Activated CD4-positive, alpha-beta T cell treated with anti-CD3 and anti-CD28 coated beads for 24 hours (primary cell): ENCODE data around the gene HACL1.

Experiments
- DNase-seq, 2 donors: peaks; one replicate each; pipeline ENCODE4 v3.0.0-alpha.2; 2020; ENCODE audit warnings: low read depth in 2 of 2

Gene HACL1

GRCh38 chr3:15601399-15602145 is at the start of gene HACL1, which contains the start of gene BTD:
TSS of gene HACL1 (minus strand) at chr3:15601569. CDS start at chr3:15601463, 106 bp downstream.
TSS of gene BTD (plus strand) at chr3:15601745. CDS start at chr3:15635440, 33,695 bp downstream.
- peak; percentile 96 to 99 for DNase-seq

GRCh38 chr3:15649858-15650257 is 48.5 kb upstream of the HACL1 start:
- DNase-seq = no peak

- no peak for DNase-seq
Observed at GRCh38 chr3:15649341-15649740, 48.0 kb upstream of the HACL1 start.

GRCh38 chr3:15647611-15648167 is 46.3 kb upstream of the HACL1 start:
- peak; percentile 28 to 36 for DNase-seq

GRCh38 chr3:15646851-15647511 is 45.6 kb upstream of the HACL1 start:
- DNase-seq = no peak

GRCh38 chr3:15645740-15646501 is 44.6 kb upstream of the HACL1 start:
- no peak for DNase-seq

- DNase-seq = no peak
Observed at GRCh38 chr3:15645246-15645645, 43.9 kb upstream of the HACL1 start.

- no peak for DNase-seq
Observed at GRCh38 chr3:15638891-15639262, 37.5 kb upstream of the HACL1 start.

GRCh38 chr3:15638193-15638890 is 37.0 kb upstream of the HACL1 start:
- DNase-seq = no peak

- DNase-seq = no peak
Observed at GRCh38 chr3:15637131-15637951, 36.0 kb upstream of the HACL1 start.

GRCh38 chr3:15636028-15636709 is 34.8 kb upstream of the HACL1 start:
- no peak for DNase-seq

GRCh38 chr3:15635121-15635661 is 33.8 kb upstream of the HACL1 start:
- DNase-seq = no peak

GRCh38 chr3:15634671-15635070 is 33.3 kb upstream of the HACL1 start:
- no peak for DNase-seq

GRCh38 chr3:15633766-15634598 is 32.6 kb upstream of the HACL1 start:
- no peak for DNase-seq

- no peak for DNase-seq
Observed at GRCh38 chr3:15633159-15633558, 31.8 kb upstream of the HACL1 start.

- no peak for DNase-seq
Observed at GRCh38 chr3:15632212-15632580, 30.8 kb upstream of the HACL1 start.

GRCh38 chr3:15631426-15632211 is 30.2 kb upstream of the HACL1 start:
- no peak for DNase-seq
